NCI-H2227 treated with DMSO at 0.1 percent for 48 hours (cell line): ENCODE results near the gene OLAH.

ENCODE experiments used
- DNase-seq: peaks from one replicate; lab custom pipeline; 2025; lab: John Stamatoyannopoulos, UW

OLAH gene

DNA sequence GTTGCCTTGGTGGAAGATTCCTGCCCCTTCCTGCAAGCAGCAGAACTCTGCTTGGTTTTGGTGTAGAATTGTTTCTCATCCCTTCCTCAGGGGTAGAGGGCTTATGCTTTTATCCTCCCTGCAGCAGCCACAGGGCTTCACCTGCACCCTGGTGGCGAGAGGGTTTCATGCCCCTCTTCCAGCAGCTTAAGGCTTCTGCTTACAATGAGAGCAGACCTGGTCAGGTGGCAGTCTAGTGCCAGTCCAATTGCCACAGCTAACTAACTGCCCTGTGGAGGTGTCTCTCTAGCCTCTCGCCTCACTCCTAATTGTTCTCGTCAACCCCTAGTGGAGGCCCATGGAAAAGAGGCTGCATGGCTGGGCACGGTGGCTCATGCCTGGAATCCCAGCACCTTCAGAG is 25.5 kb downstream of the OLAH start:
- no peak for DNase-seq

- no peak for DNase-seq
These were observed 28.6 kb downstream of the OLAH start for GRCh38 chr10:15072358-15072757.

GRCh38 chr10:15075421-15075820 is 31.7 kb downstream of the OLAH start:
- DNase-seq, result no peak

DNA sequence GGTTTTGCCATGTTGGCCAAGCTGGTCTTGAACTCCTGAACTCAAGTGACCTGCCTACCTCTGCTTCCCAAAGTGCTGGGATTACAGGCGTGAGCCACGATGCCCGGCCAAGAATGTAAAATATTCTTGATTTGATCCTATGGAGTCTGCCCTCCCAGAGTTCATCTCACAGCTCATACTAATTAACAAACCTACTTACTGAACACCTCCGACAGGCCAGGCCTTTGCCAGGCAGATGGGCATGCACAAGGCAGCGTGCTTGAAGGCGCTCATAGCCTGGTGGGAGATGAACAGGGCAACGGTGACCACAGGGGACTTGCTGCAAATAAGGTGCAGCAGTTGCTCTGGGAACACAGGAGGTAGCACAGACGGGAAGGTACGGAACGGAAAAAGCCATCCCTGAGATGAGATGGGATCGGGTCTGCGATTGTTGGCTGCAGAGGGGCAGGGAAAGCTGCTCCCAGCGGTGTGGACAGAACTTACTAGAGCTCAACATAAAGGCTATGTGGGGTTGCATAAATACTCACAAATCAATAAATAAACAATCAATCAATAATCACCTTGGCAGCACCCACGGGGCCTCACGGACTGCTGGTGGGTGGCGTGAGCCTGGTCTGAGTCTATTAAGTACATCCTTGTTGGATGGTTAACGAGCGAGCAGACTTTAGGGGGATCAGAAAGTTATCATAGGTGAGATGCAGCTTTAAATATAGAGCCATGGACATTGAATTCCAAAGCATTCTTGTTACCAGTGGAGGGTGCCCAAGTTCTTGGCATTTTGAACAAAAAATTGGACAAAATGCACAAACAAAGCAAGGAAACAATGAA is 40.1 kb downstream of the OLAH start:
- DNase-seq, result no peak

- peak; percentile 66 for DNase-seq
These were observed 40.8 kb downstream of the OLAH start for GRCh38 chr10:15084502-15084922.

GRCh38 chr10:15088428-15089261 is 44.9 kb downstream of the OLAH start, which contains the start of gene ACBD7:
Gene ACBD7, minus strand, starts transcription at chr10:15088776. Its CDS starts 48 bp downstream, at chr10:15088728.
- peak; percentile 73 for DNase-seq

GRCh38 chr10:15091418-15091817 is 47.7 kb downstream of the OLAH start:
- DNase-seq, result no peak

- no peak for DNase-seq
These were observed 49.2 kb downstream of the OLAH start for GRCh38 chr10:15092855-15093408.

- DNase-seq, result no peak
These were observed 52.9 kb downstream of the OLAH start for GRCh38 chr10:15096661-15097010.

DNA sequence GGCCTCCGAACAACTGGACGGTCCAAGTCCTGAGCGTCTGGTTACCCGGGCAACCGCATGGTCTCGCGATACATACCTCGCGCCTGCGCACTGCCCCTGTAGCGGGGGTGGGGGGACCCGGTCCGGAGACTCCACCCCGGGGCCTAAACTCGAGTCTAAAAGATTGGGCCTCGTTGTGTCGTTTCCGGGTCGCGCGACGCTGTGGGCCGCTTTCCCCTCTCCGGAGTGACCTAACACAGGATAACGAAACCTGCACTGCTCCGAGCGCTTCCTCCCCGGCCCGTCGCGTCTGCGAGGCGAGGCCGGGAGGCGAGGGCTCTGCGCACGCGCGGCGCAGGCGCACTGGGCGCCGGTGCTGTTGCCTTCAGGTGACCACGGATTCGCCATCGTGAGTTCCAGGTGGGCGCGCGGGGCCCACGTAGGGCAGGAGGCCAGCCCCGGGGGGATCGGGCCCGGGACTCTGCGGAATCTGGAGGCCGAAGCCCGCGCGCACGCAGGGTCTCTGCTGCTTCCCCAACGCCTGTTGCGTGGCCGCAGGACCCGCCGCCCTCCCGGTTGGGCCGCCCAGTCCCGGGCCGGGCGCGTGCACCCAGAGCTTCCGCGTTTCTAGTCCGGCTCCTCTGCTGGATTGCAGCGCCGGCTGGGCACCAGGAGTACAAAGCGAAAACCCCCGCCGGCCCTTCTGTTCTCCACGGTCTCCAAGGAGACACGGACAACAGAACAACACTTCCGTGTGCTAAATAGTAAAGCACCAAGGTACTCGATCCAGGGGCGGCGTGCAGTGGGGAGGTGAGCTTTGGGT is 53.5 kb downstream of the OLAH start, which contains the start of gene RPP38:
TSS of gene RPP38 (plus strand) at position 345 of the 802 bp plus-strand sequence. CDS start 5,960 bp downstream, outside the sequence.
- peak; percentile 96 for DNase-seq

DNA sequence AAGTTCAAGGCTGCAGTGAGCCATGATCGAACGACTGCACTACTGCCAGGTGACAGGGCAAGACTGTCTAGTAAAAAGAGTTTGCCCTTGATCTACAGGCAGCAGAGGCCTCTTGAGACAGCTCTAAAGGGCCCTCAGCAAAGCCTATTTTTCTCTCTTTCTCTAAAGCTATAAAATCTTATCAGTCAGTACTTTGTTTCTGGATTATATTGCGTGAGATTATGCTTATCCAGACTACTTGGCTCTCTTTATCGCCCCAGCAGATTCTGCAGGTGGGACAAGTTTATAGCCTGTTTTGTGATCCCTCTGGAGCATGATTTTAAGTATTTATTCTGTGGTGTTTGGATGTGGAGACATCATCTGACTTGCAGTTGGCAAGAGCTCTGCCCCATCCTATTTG is 56.1 kb downstream of the OLAH start:
- DNase-seq, result no peak

- no peak for DNase-seq
These were observed 59.8 kb downstream of the OLAH start for GRCh38 chr10:15103513-15103912.

GRCh38 chr10:15106352-15107013 is 62.7 kb downstream of the OLAH start:
- DNase-seq, result peak; percentile 52

- no peak for DNase-seq
These were observed 68.9 kb downstream of the OLAH start for GRCh38 chr10:15112657-15113056.

- DNase-seq, result no peak
These were observed 70.0 kb downstream of the OLAH start for GRCh38 chr10:15113766-15114165.

- DNase-seq, result no peak
These were observed 72.5 kb downstream of the OLAH start for GRCh38 chr10:15116225-15116624.

- DNase-seq, result no peak
These were observed 74.9 kb downstream of the OLAH start for GRCh38 chr10:15118615-15119014.

DNA sequence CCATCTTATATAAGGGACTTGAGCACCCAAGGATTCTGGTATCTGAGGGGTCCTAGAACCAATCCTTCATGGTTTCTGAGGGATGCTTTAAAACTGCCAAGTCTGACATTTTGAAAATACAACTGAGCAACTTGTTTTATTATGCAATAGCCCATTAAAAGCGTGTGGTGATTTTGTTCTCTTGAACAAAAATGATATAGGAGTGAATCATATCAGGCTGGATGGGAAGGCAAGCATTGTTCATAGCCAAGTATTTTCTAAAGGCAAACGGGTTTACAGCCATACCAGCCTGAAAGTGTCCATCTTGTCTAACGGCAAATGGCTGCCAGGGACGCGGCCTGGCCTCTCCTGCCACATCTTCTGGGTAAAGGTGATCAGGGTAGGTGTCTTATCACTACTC is 76.8 kb downstream of the OLAH start:
- no peak for DNase-seq

DNA sequence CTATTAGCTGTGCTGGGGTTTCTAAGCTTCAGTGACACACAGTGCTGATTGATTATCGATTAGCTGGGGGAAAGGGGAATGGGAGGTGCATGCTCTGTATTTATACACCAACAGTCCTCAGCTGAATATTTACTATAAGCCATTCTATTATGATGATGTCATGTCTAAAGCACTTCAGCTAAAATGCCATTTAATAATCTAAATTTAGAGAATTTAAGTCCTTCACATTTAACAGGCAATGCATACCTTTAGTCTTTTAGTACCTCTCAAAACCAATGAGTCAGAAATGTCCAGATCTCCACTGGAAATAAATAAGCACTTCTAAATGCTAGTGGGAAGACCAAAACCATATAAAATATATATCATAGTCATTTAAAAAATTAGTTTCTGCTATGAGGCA is 78.0 kb downstream of the OLAH start:
- DNase-seq, result no peak

DNA sequence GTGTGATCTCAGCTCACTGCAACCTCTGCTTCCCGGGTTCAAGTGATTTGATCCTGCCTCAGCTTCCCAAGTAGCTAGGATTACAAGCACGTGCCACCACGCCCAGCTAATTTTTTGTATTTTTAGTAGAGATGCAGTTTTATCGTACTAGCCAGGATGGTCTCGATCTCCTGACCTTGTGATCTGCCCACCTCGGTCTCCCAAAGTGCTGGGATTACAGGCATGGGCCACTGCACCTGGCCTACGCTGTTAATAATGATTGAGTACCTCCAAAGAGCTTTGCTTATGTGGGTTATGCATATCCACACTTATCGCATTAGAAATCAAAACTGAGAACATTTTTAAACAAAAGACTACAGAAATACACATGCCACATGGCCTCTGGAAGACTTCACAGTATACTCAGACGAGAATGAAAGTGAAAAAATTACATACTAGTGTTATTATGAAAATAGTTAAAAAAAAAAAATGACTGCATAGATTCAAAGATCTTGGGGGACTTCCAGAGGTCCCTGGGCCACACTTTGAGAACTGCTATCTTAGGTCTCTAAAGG is 78.8 kb downstream of the OLAH start:
- no peak for DNase-seq
